Heart right ventricle (tissue), 16 donors: ENCODE data around the gene DCTN2. TPM values are rescaled to one million over a fixed set of nuclear protein-coding genes. Genes with fewer than 3 reads are reported as not detected.

ENCODE experiments used
- ATAC-seq, 8 donors: fragments of 200-7000 bp; cut with Tn5 transposase; one replicate each; pipeline ENCODE4 v1.9.1; 2020; ENCODE audit warnings: mild to moderate bottlenecking in 8 of 8, moderate library complexity in 8 of 8, moderate number of reproducible peaks in 1 of 8
- DNase-seq, 2 donors: peaks; one replicate each; pipeline ENCODE4 v3.0.0-alpha.2; 2020
- H3K27ac ChIP-seq, 10 donors: fragments of 200-600 bp; sonication (generic) in 2 of 10; one replicate each; pipeline versions ENCODE4 v1.5.0 to v1.8.0; 2020 to 2022; ENCODE audit warnings: mild to moderate bottlenecking in 3 of 10
- H3K27me3 ChIP-seq, 7 donors: fragments of 200-600 bp; one replicate each; pipeline ENCODE4 v1.8.0; 2021 to 2022; ENCODE audit warnings: mild to moderate bottlenecking in 2 of 7
- H3K36me3 ChIP-seq, 9 donors: fragments of 200-600 bp; sonication (generic) in 1 of 9; one replicate each; pipeline versions ENCODE4 v1.5.0 to v1.8.0; 2020 to 2022; ENCODE audit warnings: mild to moderate bottlenecking in 2 of 9
- H3K4me1 ChIP-seq, 9 donors: fragments of 200-600 bp; sonication (generic) in 1 of 9; one replicate each; pipeline versions ENCODE4 v1.5.0 to v1.8.0; 2020 to 2022; ENCODE audit warnings: mild to moderate bottlenecking in 4 of 9
- H3K4me3 ChIP-seq, 10 donors: fragments of 200-600 bp; sonication (generic) in 2 of 10; one replicate each; pipeline versions ENCODE4 v1.5.0 to v1.8.0; 2020 to 2022; ENCODE audit warnings: mild to moderate bottlenecking in 7 of 10, moderate library complexity in 2 of 10
- H3K9me3 ChIP-seq, 11 donors: fragments of 200-600 bp in 10 of 11; sonication (generic) in 2 of 11; one replicate each; pipeline versions ENCODE4 v1.5.0 to v1.8.0; 2013 to 2022; ENCODE audit warnings: mild to moderate bottlenecking in 2 of 11, control low read depth in 1 of 11, moderate library complexity in 1 of 11
- CTCF ChIP-seq, 9 donors: fragments of 200-600 bp; sonication (generic) in 2 of 9; IDR thresholded peaks; one replicate each; pipeline versions ENCODE4 v1.5.0 to v1.8.0; 2021 to 2022; ENCODE audit warnings: antibody characterized with exemption in 9 of 9, mild to moderate bottlenecking in 5 of 9, moderate library complexity in 1 of 9
- WGBS, 2 donors: extraction: QIAGEN DNeasy Blood & Tissue Kit; methylation state at CpG; one replicate each; pipeline ENCODE4 v1.1.7; 2013; ENCODE audit warnings: inconsistent platforms in 1 of 2; 5-methylcytosine and 5-hydroxymethylcytosine counted together
- intact Hi-C, 10 donors: fragments of 100-400 bp; cut with DNase I; formaldehyde crosslinking; loops; one replicate each; pipeline versions ENCODE4 v1.11.1 to v1.14.2; 2022
- polyA plus RNA-seq, 2 donors: library from polyadenylated mRNA; stranded (reverse); fragments of 200-250 nt; gene quantifications; one replicate each; pipeline ENCODE4 v1.2.3, GENCODE V29; 2013
- total RNA-seq, 10 donors: library from RNA; stranded (reverse); fragmentation: NEBNext Ultra II Directional in 3 of 10; extraction: Animal tissue kit (Norgen Biotek cat#: 25700) in 3 of 10; gene quantifications; one replicate each; pipeline versions ENCODE4 v1.2.1 to v1.2.4, GENCODE V29; 2021 to 2023
- donor health status: Arrhythmogenic right ventricular cardiomyopathy.
- donor health status: ischemic (EF 13 %, LVEDD 7.1; RV severe dilation, severe dysfunction).
- donor health status: healthy with polysubstance abuse.
- donor health status: DM: no; HTN: yes; CAD: no.
- donor health status: DM: no; HTN: no; CAD: no.
- donor health status: ischemic (EF 25% LVEDD 6.9; RV normal size, moderate dysfunction).
- donor health status: ischemic (EF 25% LVEDD 5.7; RV mildly dilated, moderate dysfunction).
- donor health status: healthy.
- donor health status: DM: yes; HTN: yes; CAD: no.
- donor health status: Ischemic cardiomyopathy.
- donor health status: ischemic (EF 35%, LVEDD 5.7; RV mildly dilated, moderate dysfunction).
- donor health status: nonischemic (EF 11% LVEDD 7.7; RV severe dilation, severe dysfunction).
- donor health status: DM: yes; HTN: yes; CAD: no.
- donor health status: PGD.
- donor health status: ischemic (EF 29% LVEDD 5.4; RV normal size, mild dysfunction).
- donor health status: nonischemic (EF 23%, LVEDD 6.1; RV moderate dilation, normal function).

DCTN2 gene
- total and polyA plus RNA-seq, 12 donors = 45.9 to 174 (median 101) TPM

- WGBS, 2 donors = 1% methylated on average over 46 to 52 of the region's 52 CpGs
- peak; percentile 99 for DNase-seq
- peaks cover 25 to 80% (median 68%) of the 10 kb centered on the region in 9 donors for H3K4me1 ChIP-seq
- peak; percentile 82 to 92 (median 90) for ATAC-seq
- TF ChIP-seq CTCF (IDR thresholded peaks at IDR 0.05) = no peak
- H3K27me3 ChIP-seq = no peaks in the 10 kb centered on the region
- intact Hi-C loops = loop anchor here in 1 of 10 donors (1.0 kb wide), 1 partner anchor 33 kb away; no protein-coding TSS in a partner anchor
- peaks cover 0 to 50% (median 30%) of the 10 kb centered on the region in 9 donors for H3K36me3 ChIP-seq
- peak within 1 kb of the TSS; percentile 89 to 100 (median 98) for H3K27ac ChIP-seq
- H3K4me3 ChIP-seq = peak within 1 kb of the TSS; percentile 67 to 98 (median 88)
- H3K9me3 ChIP-seq = no peaks in the 10 kb centered on the region
Measured at GRCh38 chr12:57520053-57520818, 26.8 kb downstream of the DCTN2 start, which contains the start of gene DDIT3. TSS of gene DDIT3 (minus strand) at chr12:57520514. CDS start at chr12:57517406, 3,108 bp downstream.

DNA sequence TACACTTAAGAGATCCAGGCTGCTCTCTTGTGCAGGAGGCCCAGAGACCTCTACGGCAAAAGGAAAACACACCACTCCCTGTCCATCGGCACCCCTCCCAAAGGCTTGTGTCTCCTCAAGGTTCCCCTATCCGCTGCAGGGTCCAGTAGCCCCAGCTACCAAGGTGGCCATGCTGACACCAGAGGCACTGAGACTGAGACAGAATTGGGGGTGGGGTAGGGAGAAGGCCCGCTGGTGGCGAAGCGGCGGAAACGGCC lies 27.3 kb downstream of the DCTN2 start:
- Histone ChIP-seq H3K4me1 (peaks cover 25 to 80% (median 63%) of the 10 kb centered on the region in 9 donors), H3K27me3 (no peaks in the 10 kb centered on the region), H3K9me3 (no peaks in the 10 kb centered on the region), H3K4me3 (peak overlapping the region; percentile 67 to 98 (median 88)), H3K36me3 (peaks cover 0 to 50% (median 35%) of the 10 kb centered on the region in 9 donors), H3K27ac (peak overlapping the region; percentile 86 to 100 (median 98))
- peak in 4 of 8 donors; percentile 1 to 32 (median 22) for ATAC-seq
- DNase-seq = peak in 1 of 2 donors; percentile 61
- TF ChIP-seq CTCF (IDR thresholded peaks at IDR 0.05) = no peak
- intact Hi-C loops = loop anchor here in 2 of 10 donors (1.0 to 5.0 kb wide), 2 partner anchors 32 to 232 kb away; no protein-coding TSS in a partner anchor
- WGBS, 2 donors = 0 to 1% methylated on average over 8 of the region's 8 CpGs

- Histone ChIP-seq H3K4me1 (peaks cover 19 to 78% (median 60%) of the 10 kb centered on the region in 9 donors), H3K27ac (peak overlapping the region in 9 of 10 donors; percentile 90 to 100 (median 99)), H3K27me3 (no peaks in the 10 kb centered on the region), H3K4me3 (peak overlapping the region; percentile 67 to 98 (median 88)), H3K36me3 (peaks cover 0 to 50% (median 40%) of the 10 kb centered on the region in 9 donors), H3K9me3 (no peaks in the 10 kb centered on the region)
- ATAC-seq (peak in 1 of 8 donors; percentile 2), DNase-seq (peak in 1 of 2 donors; percentile 29)
- no peak for TF ChIP-seq CTCF (IDR thresholded peaks at IDR 0.05)
- 19% methylated on average over 7 of the region's 7 CpGs for WGBS, 2 donors
- intact Hi-C loops = loop anchor here in 1 of 10 donors (5.0 kb wide), 1 partner anchor 232 kb away; no protein-coding TSS in a partner anchor
Measured at GRCh38 chr12:57518920-57519795, 27.8 kb downstream of the DCTN2 start.
